HepG2 (cell line): ENCODE results near the gene MC3R. TPM values are rescaled to one million over a fixed set of nuclear protein-coding genes. Genes with fewer than 3 reads are reported as not detected.

Source experiments
- ATAC-seq: fragments of 200-7000 bp; cut with Tn5 transposase; 3 replicates; pipeline ENCODE4 v1.9.1; 2020; ENCODE audit warnings: mild to moderate bottlenecking, moderate library complexity
- BruUV-seq: library from RNA; stranded (reverse); fragments of 400-500 nt; replicated peaks from 2 replicates; lab custom pipeline; 2021; lab: Mats Ljungman, UMichigan
- CTCF ChIA-PET: fragments of 300-600 bp; formaldehyde crosslinking; extraction: SDS; loops from one replicate; lab custom pipeline; 2021; ENCODE audit warnings: low total read pairs, inconsistent platforms, low intra/inter-chr PET ratio; lab: Yijun Ruan, JAX
- POLR2A ChIA-PET: fragments of 350-600 bp; sonication (Branson Sonifier 250); formaldehyde crosslinking; loops from one replicate; lab custom pipeline; 2020; ENCODE audit warnings: antibody characterized with exemption, inconsistent platforms; lab: Yijun Ruan, JAX
- DNase-seq: peaks from one replicate; pipeline ENCODE4 v3.0.0-alpha.2; 2015; ENCODE audit warnings: low spot score
- FAIRE-seq: peaks from 3 replicates; lab custom pipeline; 2011; peaks lifted over from hg19 to GRCh38; lab: Jason Lieb, UNC
- H2AFZ ChIP-seq: one replicate; pipeline ENCODE4 v1.6.1; 2011; ENCODE audit warnings: low read length, inconsistent platforms
- H3K27ac ChIP-seq: fragments of 300-600 bp; 3 replicates; pipeline ENCODE4 v1.8.0; 2011; ENCODE audit warnings: mixed run types, mild to moderate bottlenecking, mixed read lengths, low read length, inconsistent platforms; ENCODE audit not compliant: insufficient read depth; ENCODE audit errors: extremely low read length
- H3K27me3 ChIP-seq, 2 experiments: fragments of 200-600 bp in 1 of 2; 2 replicates in 1 of 2; 3 replicates in 1 of 2; pipeline versions ENCODE4 v1.6.0 to v1.8.0; 2011; ENCODE audit warnings: low read length in 2 of 2, mild to moderate bottlenecking in 2 of 2, moderate library complexity in 2 of 2, inconsistent platforms in 1 of 2; ENCODE audit not compliant: insufficient read depth in 2 of 2, control insufficient read depth in 1 of 2
- H3K36me3 ChIP-seq, 2 experiments: fragments of 200-600 bp in 1 of 2; replicated peaks in 1 of 2; 2 replicates in 1 of 2; 3 replicates in 1 of 2; pipeline versions ENCODE4 v1.5.1 to v1.8.0; 2011; ENCODE audit warnings: low read length in 2 of 2, inconsistent platforms in 1 of 2; ENCODE audit not compliant: insufficient read depth in 2 of 2, control insufficient read depth in 1 of 2
- H3K4me1 ChIP-seq: 2 replicates; pipeline ENCODE4 v1.5.1; 2012; ENCODE audit warnings: low read length, inconsistent platforms; ENCODE audit not compliant: insufficient read depth
- H3K4me2 ChIP-seq: 2 replicates; pipeline ENCODE4 v1.6.0; 2011; ENCODE audit warnings: low read depth, low read length, inconsistent platforms
- H3K4me3 ChIP-seq, 3 experiments: fragments of 200-600 bp in 1 of 3; sonication (generic), shearing (Covaris generic) in 1 of 3; replicated peaks in 1 of 3; 2 replicates each; pipeline ENCODE4 v1.5.1; 2011 to 2016; ENCODE audit warnings: low read length in 3 of 3, inconsistent platforms in 2 of 3, low read depth in 2 of 3, mild to moderate bottlenecking in 2 of 3, control low read depth in 1 of 3, mixed read lengths in 1 of 3; ENCODE audit not compliant: insufficient read depth in 1 of 3
- H3K79me2 ChIP-seq: one replicate; pipeline ENCODE4 v1.6.1; 2011; ENCODE audit warnings: low read length, inconsistent platforms; ENCODE audit not compliant: insufficient read depth
- H3K9ac ChIP-seq: 2 replicates; pipeline ENCODE4 v1.6.0; 2011; ENCODE audit warnings: mild to moderate bottlenecking, low read depth, low read length, inconsistent platforms; ENCODE audit not compliant: insufficient read depth
- H3K9me3 ChIP-seq: 2 replicates; pipeline ENCODE4 v1.5.1; 2012; ENCODE audit warnings: mild to moderate bottlenecking, low read length
- H4K20me1 ChIP-seq: 2 replicates; pipeline ENCODE4 v1.6.0; 2011; ENCODE audit warnings: inconsistent platforms, mild to moderate bottlenecking, low read length, moderate library complexity; ENCODE audit not compliant: insufficient read depth
- ARHGAP35 ChIP-seq: sonication (generic); formaldehyde crosslinking; IDR thresholded peaks from 2 replicates; pipeline ENCODE4 v1.9.0; 2022; ENCODE audit warnings: mild to moderate bottlenecking, inconsistent platforms, moderate library complexity, missing genetic modification reagents, borderline replicate concordance
- ELF4 ChIP-seq: sonication (generic); formaldehyde crosslinking; IDR thresholded peaks from 2 replicates; pipeline ENCODE4 v1.5.0; 2020; ENCODE audit warnings: missing genetic modification reagents, mild to moderate bottlenecking, moderate library complexity, borderline replicate concordance
- FOXK2 ChIP-seq: fragments of 450-650 bp; IDR thresholded peaks from 2 replicates; pipeline ENCODE4 v1.6.1; 2016
- HIC2 ChIP-seq: sonication (generic); formaldehyde crosslinking; IDR thresholded peaks from 2 replicates; pipeline ENCODE4 v1.9.0; 2022; ENCODE audit warnings: low read depth, missing genetic modification reagents
- HIVEP1 ChIP-seq: sonication (generic); formaldehyde crosslinking; IDR thresholded peaks from 2 replicates; pipeline ENCODE4 v1.4.0; 2020; ENCODE audit warnings: mild to moderate bottlenecking, missing genetic modification reagents
- IKZF4 ChIP-seq: sonication (generic); formaldehyde crosslinking; IDR thresholded peaks from 2 replicates; pipeline ENCODE4 v1.5.1; 2020; ENCODE audit warnings: borderline replicate concordance, mild to moderate bottlenecking, low read depth, missing genetic modification reagents; ENCODE audit errors: not compliant biosample characterization
- JARID2 ChIP-seq: sonication (generic); formaldehyde crosslinking; IDR thresholded peaks from 2 replicates; pipeline ENCODE4 v1.8.1; 2023; ENCODE audit warnings: missing genetic modification reagents, inconsistent platforms; ENCODE audit not compliant: insufficient replicate concordance
- KAT7 ChIP-seq: IDR thresholded peaks from 2 replicates; pipeline ENCODE4 v1.6.1; 2018; ENCODE audit warnings: borderline replicate concordance, missing compliant biosample characterization
- KLF6 ChIP-seq: IDR thresholded peaks from 2 replicates; pipeline ENCODE4 v1.8.0; 2016; ENCODE audit warnings: missing biosample characterization, missing genetic modification reagents
- LCORL ChIP-seq, 2 experiments: fragments of 450-650 bp in 1 of 2; sonication (generic) in 1 of 2; formaldehyde crosslinking in 1 of 2; IDR thresholded peaks; 2 replicates each; pipeline versions ENCODE4 v1.5.0 to v1.6.1; 2017 to 2020; ENCODE audit warnings: antibody characterized with exemption in 1 of 2, missing genetic modification reagents in 1 of 2
- PHF8 ChIP-seq: sonication (generic); formaldehyde crosslinking; IDR thresholded peaks from 2 replicates; pipeline ENCODE4 v1.5.0; 2020; ENCODE audit warnings: missing genetic modification reagents
- RFX3 ChIP-seq: IDR thresholded peaks from 2 replicates; pipeline ENCODE4 v1.6.1; 2016; ENCODE audit warnings: missing biosample characterization, missing genetic modification reagents
- SALL2 ChIP-seq: sonication (generic); formaldehyde crosslinking; IDR thresholded peaks from 2 replicates; pipeline ENCODE4 v1.8.1; 2023; ENCODE audit warnings: mild to moderate bottlenecking, missing genetic modification reagents, inconsistent platforms
- SOX5 ChIP-seq: IDR thresholded peaks from 2 replicates; pipeline ENCODE4 v1.6.1; 2016; ENCODE audit warnings: borderline replicate concordance
- TBX3 ChIP-seq: fragments of 450-650 bp; IDR thresholded peaks from 2 replicates; pipeline ENCODE4 v1.6.1; 2017; ENCODE audit warnings: antibody characterized with exemption, mild to moderate bottlenecking, inconsistent platforms, borderline replicate concordance
- XBP1 ChIP-seq: sonication (generic); formaldehyde crosslinking; IDR thresholded peaks from 2 replicates; pipeline ENCODE4 v1.5.0; 2020; ENCODE audit warnings: missing genetic modification reagents
- ZBTB8A ChIP-seq: sonication (generic); formaldehyde crosslinking; IDR thresholded peaks from 2 replicates; pipeline ENCODE4 v1.4.0; 2020; ENCODE audit warnings: mild to moderate bottlenecking, low read depth, missing genetic modification reagents, borderline replicate concordance
- ZNF180 ChIP-seq: sonication (generic); formaldehyde crosslinking; IDR thresholded peaks from 2 replicates; pipeline ENCODE4 v1.4.0; 2020; ENCODE audit warnings: low read depth, missing genetic modification reagents, borderline replicate concordance
- ZNF264 ChIP-seq: sonication (generic); formaldehyde crosslinking; IDR thresholded peaks from 2 replicates; pipeline ENCODE4 v1.4.0; 2020; ENCODE audit warnings: missing genetic modification reagents
- WGBS: methylation state at CpG from one replicate; pipeline ENCODE4 v1.1.6; 2017; ENCODE audit warnings: low lambda C conversion rate; 5-methylcytosine and 5-hydroxymethylcytosine counted together
- in situ Hi-C: cut with HindIII; loops from 2 replicates; pipeline ENCODE4 v1.10.0; 2017; ENCODE audit warnings: low pct_unique_long_range_greater_than_20kb; ENCODE audit not compliant: extremely low pct_ligation_motif_present
- intact Hi-C: fragments of 100-400 bp; cut with micrococcal nuclease; formaldehyde crosslinking; loops from one replicate; pipeline ENCODE4 v1.10.0; 2022; ENCODE audit not compliant: unreplicated experiment
- polyA plus RNA-seq, 8 experiments: library from polyadenylated mRNA; depleted of rRNA in 3 of 8; stranded (reverse) in 7 of 8; unstranded in 1 of 8; fragments of >200 nt; fragmentation: Illumina TruSeq in 4 of 8; extraction: Trizol in 4 of 8; gene quantifications; 2 replicates each; pipeline versions ENCODE4 v1.2.1 to v1.2.3, GENCODE V29; 2011 to 2016; ENCODE audit warnings: low read depth in 4 of 8, missing spikeins in 1 of 8, mixed read lengths in 1 of 8; ENCODE audit not compliant: insufficient read depth in 1 of 8
- total RNA-seq, 5 experiments: library from RNA; depleted of rRNA; stranded (reverse); fragments of >200 nt; fragmentation: Illumina TruSeq; extraction: Trizol; gene quantifications; 2 replicates each; pipeline ENCODE4 v1.2.3, GENCODE V29; 2016; ENCODE audit warnings: low read depth in 1 of 5
- TF ChIP-seq, protein P1 (sequence below): fragments of 450-650 bp; IDR thresholded peaks from 2 replicates; pipeline ENCODE4 v1.6.1; 2016
- TF ChIP-seq, protein P2 (sequence below): sonication (generic); formaldehyde crosslinking; conservative IDR thresholded peaks from 2 replicates; pipeline ENCODE4 v1.4.0; 2020; ENCODE audit warnings: missing genetic modification reagents

MC3R gene
- total and polyA plus RNA-seq, 2 of the 13 experiments (the other 11 are each of a cell fraction or from before 2014, with no cell fraction given), result not detected

GRCh38 chr20:56223352-56223751 is 25.2 kb upstream of the MC3R start:
- ATAC-seq, result no peak
- BruUV-seq, result no TSS peak
- H2AFZ ChIP-seq, result no peak overlapping the region

DNA sequence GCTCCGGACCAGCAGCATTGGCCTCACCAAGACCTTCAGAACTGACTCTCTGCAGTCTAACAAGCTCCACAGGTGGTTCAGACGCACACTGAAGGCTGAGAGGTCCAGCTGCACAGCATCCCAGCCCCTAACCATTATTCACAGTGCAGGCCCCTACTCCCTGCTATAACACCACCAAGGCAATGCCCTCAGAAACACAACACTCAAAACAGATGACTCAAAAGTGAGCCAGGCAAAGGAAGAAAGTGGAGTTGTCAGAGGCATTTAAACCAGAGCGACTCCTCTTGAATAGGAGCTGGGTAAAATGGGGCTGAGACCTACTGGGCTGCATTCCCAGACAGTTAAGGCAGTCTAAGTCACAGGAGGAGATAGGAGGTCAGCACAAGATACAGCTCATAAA is 20.5 kb upstream of the MC3R start:
- Histone ChIP-seq H3K4me1 (no peaks in the 10 kb centered on the region), H3K9ac (no peak overlapping the region), H3K27ac (no peak overlapping the region), H3K4me2 (no peak overlapping the region), H3K4me3 (no peak overlapping the region), H3K36me3 (no peaks in the 10 kb centered on the region), H2AFZ (no peak overlapping the region), H4K20me1 (no peaks in the 10 kb centered on the region), H3K27me3 (no peaks in the 10 kb centered on the region), H3K9me3 (no peaks in the 10 kb centered on the region), H3K79me2 (no peaks in the 10 kb centered on the region)
- FAIRE-seq (no peak), DNase-seq (no peak), ATAC-seq (no peak)
- BruUV-seq, result no TSS peak
- in situ Hi-C loops (no loop called here), intact Hi-C loops (no loop called here)
- WGBS, result 8% methylated on average over 3 of the region's 3 CpGs
- ChIA-PET CTCF (no interaction called here), POLR2A (no interaction called here)
- TF ChIP-seq ARHGAP35 (CRISPR knock-in tag), result no peak
- no peak for TF ChIP-seq HIC2 (CRISPR knock-in tag)
- TF ChIP-seq XBP1 (CRISPR knock-in tag), result no peak
- TF ChIP-seq, protein P1, sequence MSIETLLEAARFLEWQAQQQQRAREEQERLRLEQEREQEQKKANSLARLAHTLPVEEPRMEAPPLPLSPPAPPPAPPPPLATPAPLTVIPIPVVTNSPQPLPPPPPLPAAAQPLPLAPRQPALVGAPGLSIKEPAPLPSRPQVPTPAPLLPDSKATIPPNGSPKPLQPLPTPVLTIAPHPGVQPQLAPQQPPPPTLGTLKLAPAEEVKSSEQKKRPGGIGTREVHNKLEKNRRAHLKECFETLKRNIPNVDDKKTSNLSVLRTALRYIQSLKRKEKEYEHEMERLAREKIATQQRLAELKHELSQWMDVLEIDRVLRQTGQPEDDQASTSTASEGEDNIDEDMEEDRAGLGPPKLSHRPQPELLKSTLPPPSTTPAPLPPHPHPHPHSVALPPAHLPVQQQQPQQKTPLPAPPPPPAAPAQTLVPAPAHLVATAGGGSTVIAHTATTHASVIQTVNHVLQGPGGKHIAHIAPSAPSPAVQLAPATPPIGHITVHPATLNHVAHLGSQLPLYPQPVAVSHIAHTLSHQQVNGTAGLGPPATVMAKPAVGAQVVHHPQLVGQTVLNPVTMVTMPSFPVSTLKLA, result no peak
- no peak for TF ChIP-seq ZBTB8A
- TF ChIP-seq TBX3, result no peak
- TF ChIP-seq, protein P2, sequence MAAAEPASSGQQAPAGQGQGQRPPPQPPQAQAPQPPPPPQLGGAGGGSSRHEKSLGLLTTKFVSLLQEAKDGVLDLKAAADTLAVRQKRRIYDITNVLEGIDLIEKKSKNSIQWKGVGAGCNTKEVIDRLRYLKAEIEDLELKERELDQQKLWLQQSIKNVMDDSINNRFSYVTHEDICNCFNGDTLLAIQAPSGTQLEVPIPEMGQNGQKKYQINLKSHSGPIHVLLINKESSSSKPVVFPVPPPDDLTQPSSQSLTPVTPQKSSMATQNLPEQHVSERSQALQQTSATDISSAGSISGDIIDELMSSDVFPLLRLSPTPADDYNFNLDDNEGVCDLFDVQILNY (CRISPR knock-in tag), result no peak
- TF ChIP-seq LCORL (IDR thresholded peaks at IDR 0.05), result no peak
- no peak for TF ChIP-seq LCORL (CRISPR knock-in tag; IDR thresholded peaks at IDR 0.05)
- no peak for TF ChIP-seq ZNF180
- TF ChIP-seq SOX5, result no peak
- no peak for TF ChIP-seq SALL2 (CRISPR knock-in tag)
- TF ChIP-seq PHF8 (CRISPR knock-in tag), result no peak

More at GRCh38 chr20:56223352-56223751, 25.2 kb upstream of the MC3R start:
- in situ Hi-C loops, result no loop called here
- no peak overlapping the region for H3K9ac ChIP-seq
- TF ChIP-seq KLF6 (CRISPR knock-in tag), result no peak
- TF ChIP-seq HIVEP1 (CRISPR knock-in tag), result no peak
- TF ChIP-seq FOXK2, result no peak
- TF ChIP-seq ELF4, result no peak
- no peak for TF ChIP-seq IKZF4 (CRISPR knock-in tag)
- TF ChIP-seq ZNF264, result no peak
- no peak for TF ChIP-seq RFX3 (CRISPR knock-in tag)
- no peak for TF ChIP-seq JARID2 (CRISPR knock-in tag)
- no peak for TF ChIP-seq XBP1 (CRISPR knock-in tag)
- TF ChIP-seq KAT7, result no peak
- TF ChIP-seq, all 625 proteins: peak for 0
- CTCF ChIA-PET, result no interaction called here
- H3K79me2 ChIP-seq, result no peaks in the 10 kb centered on the region
- no peak for FAIRE-seq
- no peak overlapping the region for H3K27ac ChIP-seq
- no peaks in the 10 kb centered on the region for H3K4me1 ChIP-seq
- H3K27me3 ChIP-seq, result no peaks in the 10 kb centered on the region
- POLR2A ChIA-PET, result no interaction called here
- no peaks in the 10 kb centered on the region for H4K20me1 ChIP-seq
- 21% methylated on average over 7 of the region's 7 CpGs for WGBS
- peaks cover 10% of the 10 kb centered on the region for H3K9me3 ChIP-seq
- H3K4me2 ChIP-seq, result no peak overlapping the region
- intact Hi-C loops, result no loop called here
- no peaks in the 10 kb centered on the region for H3K36me3 ChIP-seq
- H3K4me3 ChIP-seq, result no peak overlapping the region
- DNase-seq, result no peak
